H1 (cell line): ENCODE measurements around the gene TOR1B. TPM values are rescaled to one million over a fixed set of nuclear protein-coding genes. Genes with fewer than 3 reads are reported as not detected.

Experiments used
- BCL11A ChIP-seq, 2 experiments: IDR thresholded peaks; one replicate each; pipeline ENCODE4 v1.6.1; 2011; ENCODE audit warnings: low read depth in 2 of 2, low read length in 2 of 2, mild to moderate bottlenecking in 2 of 2
- POLR2A ChIP-seq, 2 experiments: IDR thresholded peaks; 1 replicate in 1 of 2; 2 replicates in 1 of 2; pipeline ENCODE4 v1.6.1; 2011; ENCODE audit warnings: low read depth in 2 of 2, low read length in 2 of 2, mild to moderate bottlenecking in 2 of 2; ENCODE audit errors: control extremely low read depth in 1 of 2
- polyA plus RNA-seq, 7 experiments: library from polyadenylated mRNA; depleted of rRNA in 3 of 7; stranded (reverse) in 5 of 7; unstranded in 2 of 7; fragments of >200 nt in 5 of 7; fragments of 200-250 nt in 2 of 7; gene quantifications; 1 replicate in 5 of 7; 2 replicates in 1 of 7; 4 replicates in 1 of 7; pipeline versions ENCODE4 v1.2.1 to v1.2.3, GENCODE V29; 2011 to 2013; ENCODE audit warnings: missing spikeins in 2 of 7, mixed read lengths in 2 of 7
- total RNA-seq: library from RNA; stranded (reverse); fragmentation: NEBNext Ultra II Directional; extraction: Animal tissue kit (Norgen Biotek cat#: 25700); gene quantifications from 2 replicates; pipeline ENCODE4 v1.2.1, GENCODE V29; 2021

TOR1B gene
- total and polyA plus RNA-seq, 2 of the 8 experiments (the other 6 are each of a cell fraction or from before 2014, with no cell fraction given): 11.4 to 17.4 TPM

GRCh38 chr9:129802833-129803675 lies at the start of gene TOR1B (continued):
- TF ChIP-seq BCL11A (IDR thresholded peaks at IDR 0.05; ENCODE audit: low read depth in 2 of 2, low read length in 2 of 2) (no peak), POLR2A (IDR thresholded peaks at IDR 0.05; ENCODE audit: control extremely low read depth in 1 of 2, low read depth in 2 of 2, low read length in 2 of 2) (peak in 1 of 2 experiments; percentile 79; a peak in 2 of 3 replicates)
- TF ChIP-seq, all 59 proteins: peak for 19
